GM18505 (cell line): ENCODE data around the gene ADH4.
"Not testable (repeated sequence)": the region's sequence is repeated elsewhere in the genome, so short reads cannot be mapped to it uniquely, and the experiment has no call there.

Experiments used
- ATAC-seq: cut with Tn5 transposase; IDR thresholded peaks from one replicate; pipeline ENCODE4 v1.9.1; 2021; ENCODE audit not compliant: unreplicated experiment
- POLR2A ChIP-seq: IDR thresholded peaks from 4 replicates; pipeline ENCODE4 v1.6.1; 2011; ENCODE audit warnings: borderline replicate concordance; ENCODE audit not compliant: insufficient read depth, insufficient read length; ENCODE audit errors: extremely low read depth

Gene ADH4

GRCh38 chr4:99103166-99103565 lies 40.9 kb downstream of the ADH4 start:
- ATAC-seq = no peak
- TF ChIP-seq POLR2A = no peak

DNA sequence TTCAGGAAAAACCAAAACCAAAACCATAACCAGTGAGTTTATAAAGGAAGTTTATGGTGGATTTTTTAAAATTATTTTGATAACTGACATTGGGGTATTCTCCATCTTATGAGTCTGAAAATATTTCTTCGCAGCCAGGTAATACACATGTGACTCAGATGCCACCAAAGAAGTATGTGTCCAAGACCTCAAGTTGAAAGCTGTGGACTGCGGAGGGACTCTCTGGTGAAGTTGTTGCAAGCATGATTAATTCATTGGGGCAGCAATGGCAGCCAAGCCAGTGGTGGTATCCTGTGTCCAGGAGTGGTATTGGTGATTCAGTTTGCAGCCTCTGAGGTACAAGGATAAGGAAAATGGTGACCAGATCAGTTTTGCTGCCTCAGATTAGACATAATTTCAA lies 41.5 kb downstream of the ADH4 start:
- ATAC-seq = no peak
- no peak for TF ChIP-seq POLR2A

- ATAC-seq = no peak
- TF ChIP-seq POLR2A = no peak
Observed at GRCh38 chr4:99100876-99101275, 43.2 kb downstream of the ADH4 start.

- ATAC-seq = not testable (repeated sequence)
Observed at GRCh38 chr4:99099814-99100213, 44.3 kb downstream of the ADH4 start.

- no peak for ATAC-seq
- no peak for TF ChIP-seq POLR2A
Observed at GRCh38 chr4:99099311-99099710, 44.8 kb downstream of the ADH4 start.

GRCh38 chr4:99091841-99092240 lies 52.3 kb downstream of the ADH4 start:
- ATAC-seq = not testable (repeated sequence)

- no peak for TF ChIP-seq POLR2A
- ATAC-seq = no peak
Observed at GRCh38 chr4:99091216-99091575, 52.9 kb downstream of the ADH4 start.

DNA sequence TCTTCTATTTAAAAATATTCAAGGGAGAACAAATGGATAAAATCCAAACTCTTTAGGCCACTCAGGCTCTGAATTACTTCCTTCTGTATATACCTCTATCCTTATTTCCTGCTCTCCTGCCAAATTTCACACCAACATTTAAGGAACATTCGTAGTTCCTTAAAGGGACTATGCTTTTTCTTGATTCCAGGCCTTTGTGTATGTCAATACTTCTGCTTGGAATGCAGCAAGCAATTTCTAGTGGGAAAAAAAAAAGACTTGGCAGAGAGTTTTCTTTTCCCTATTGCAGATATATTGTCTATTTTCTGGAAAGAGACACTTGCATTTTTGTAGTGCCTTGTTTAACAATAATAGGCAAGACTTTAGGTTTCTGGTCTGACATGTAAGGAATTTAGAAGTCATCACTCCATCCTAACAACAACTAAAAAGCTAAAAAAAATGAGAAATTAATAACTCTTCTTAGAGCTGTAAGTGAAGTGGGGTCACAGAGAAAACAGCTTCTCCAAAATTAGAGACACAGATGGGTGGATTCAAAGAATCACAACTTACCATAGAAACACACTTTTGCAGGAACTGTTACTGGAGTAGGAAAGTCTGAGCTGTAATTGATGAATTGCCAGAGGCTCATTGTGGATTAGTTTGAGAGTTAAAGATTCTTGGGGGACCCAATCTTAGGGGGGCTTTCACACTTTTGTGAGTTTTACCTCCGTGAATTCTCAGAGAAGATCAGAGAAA lies 53.4 kb downstream of the ADH4 start:
- TF ChIP-seq POLR2A = no peak
- no peak for ATAC-seq

- peak; percentile 95 for TF ChIP-seq POLR2A
- ATAC-seq = peak; percentile 94
Observed at GRCh38 chr4:99088481-99089365, 55.4 kb downstream of the ADH4 start, which contains the start of gene ADH5. ADH5 (minus strand) TSS chr4:99088788; CDS start chr4:99088700, 88 bp downstream.

GRCh38 chr4:99088023-99088449 lies 56.1 kb downstream of the ADH4 start:
- no peak for TF ChIP-seq POLR2A
- peak; percentile 22 for ATAC-seq

DNA sequence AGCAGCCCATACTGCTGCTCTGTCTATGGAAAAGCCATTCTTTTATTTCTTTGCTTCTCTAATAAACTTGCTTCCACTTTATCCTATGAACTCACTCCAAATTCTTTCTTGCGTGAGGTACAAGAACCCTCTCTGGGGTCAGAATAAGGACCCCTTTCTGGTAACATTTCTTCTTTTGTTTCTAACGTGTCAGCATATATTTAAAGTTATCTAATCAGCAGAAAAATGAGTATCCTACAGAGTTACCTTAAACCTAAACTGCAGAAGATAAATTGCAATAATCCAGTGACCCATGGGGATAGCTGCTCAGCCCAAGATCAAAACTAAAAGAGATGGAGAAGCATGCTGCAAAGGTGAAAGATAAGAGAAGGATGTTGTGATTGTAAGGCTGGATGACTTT lies 59.5 kb downstream of the ADH4 start:
- ATAC-seq = no peak
- no peak for TF ChIP-seq POLR2A

DNA sequence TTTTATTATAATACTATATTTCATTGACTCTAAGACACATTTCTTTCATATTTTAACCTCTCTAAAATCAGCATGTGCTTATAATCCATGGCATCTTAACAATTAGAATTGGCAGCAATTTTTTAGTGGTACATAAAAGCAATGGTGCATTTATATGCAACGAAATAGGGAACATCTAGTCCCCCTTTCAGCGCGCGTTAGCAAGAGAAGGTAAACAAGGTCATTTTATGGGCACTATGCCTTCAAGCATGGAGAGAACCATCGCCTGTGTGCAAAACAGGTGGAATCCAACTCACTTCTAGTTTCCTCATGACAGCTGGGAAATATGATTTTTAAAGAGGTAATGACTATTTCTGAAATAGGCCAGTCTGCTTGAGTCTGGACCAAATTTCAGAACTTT lies 61.9 kb downstream of the ADH4 start:
- no peak for ATAC-seq
- no peak for TF ChIP-seq POLR2A

GRCh38 chr4:99080869-99081268 lies 63.2 kb downstream of the ADH4 start:
- ATAC-seq = not testable (repeated sequence)

DNA sequence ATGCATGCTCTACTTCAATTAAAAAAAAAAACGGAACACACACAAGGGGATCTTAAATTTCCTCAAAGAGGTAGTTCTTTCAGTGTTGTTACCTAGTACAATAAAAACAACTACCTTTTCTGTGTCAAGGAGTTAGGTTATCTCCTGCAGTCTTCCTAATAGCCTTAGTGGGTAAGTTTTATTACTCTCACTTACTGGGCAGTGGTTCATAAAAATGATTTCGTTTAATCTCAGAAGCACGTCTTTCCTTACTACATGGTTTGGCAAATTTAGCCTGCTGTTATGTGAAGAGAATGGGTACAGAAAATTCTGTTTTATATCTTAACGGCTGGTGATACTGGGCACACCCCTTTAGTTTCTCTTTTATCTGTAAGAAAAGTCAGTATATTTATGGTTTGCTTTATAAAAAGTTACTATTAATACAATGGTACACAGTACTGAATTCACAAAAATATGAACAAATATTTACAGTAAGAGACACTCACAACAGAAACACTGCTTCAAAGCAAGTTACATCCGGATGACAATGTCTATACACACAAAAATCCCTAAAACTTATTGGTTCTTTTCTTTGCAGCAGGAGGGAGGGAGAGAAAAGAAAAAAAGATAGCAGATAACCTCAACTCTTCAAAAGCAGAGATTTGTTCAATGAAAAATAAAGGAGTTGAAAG lies 64.3 kb downstream of the ADH4 start:
- ATAC-seq = no peak
- TF ChIP-seq POLR2A = no peak
